Fibroblast of lung (primary cell): ENCODE data around the gene WNT7B.

ENCODE experiments used
- EZH2 ChIP-seq: IDR thresholded peaks from 2 replicates; pipeline ENCODE4 v1.5.1; 2012; ENCODE audit warnings: low read length, control low read depth, mild to moderate bottlenecking; ENCODE audit errors: missing control alignments
- TF ChIP-seq, protein P1 (sequence below), 2 donors: IDR thresholded peaks in 1 of 2; conservative IDR thresholded peaks in 1 of 2; 1 replicate in 1 of 2; 2 replicates in 1 of 2; pipeline ENCODE4 v1.5.1; 2011 to 2012; ENCODE audit warnings: low read length in 2 of 2, control low read depth in 1 of 2, inconsistent platforms in 1 of 2, low read depth in 1 of 2, mild to moderate bottlenecking in 1 of 2

- TF ChIP-seq, protein P1, sequence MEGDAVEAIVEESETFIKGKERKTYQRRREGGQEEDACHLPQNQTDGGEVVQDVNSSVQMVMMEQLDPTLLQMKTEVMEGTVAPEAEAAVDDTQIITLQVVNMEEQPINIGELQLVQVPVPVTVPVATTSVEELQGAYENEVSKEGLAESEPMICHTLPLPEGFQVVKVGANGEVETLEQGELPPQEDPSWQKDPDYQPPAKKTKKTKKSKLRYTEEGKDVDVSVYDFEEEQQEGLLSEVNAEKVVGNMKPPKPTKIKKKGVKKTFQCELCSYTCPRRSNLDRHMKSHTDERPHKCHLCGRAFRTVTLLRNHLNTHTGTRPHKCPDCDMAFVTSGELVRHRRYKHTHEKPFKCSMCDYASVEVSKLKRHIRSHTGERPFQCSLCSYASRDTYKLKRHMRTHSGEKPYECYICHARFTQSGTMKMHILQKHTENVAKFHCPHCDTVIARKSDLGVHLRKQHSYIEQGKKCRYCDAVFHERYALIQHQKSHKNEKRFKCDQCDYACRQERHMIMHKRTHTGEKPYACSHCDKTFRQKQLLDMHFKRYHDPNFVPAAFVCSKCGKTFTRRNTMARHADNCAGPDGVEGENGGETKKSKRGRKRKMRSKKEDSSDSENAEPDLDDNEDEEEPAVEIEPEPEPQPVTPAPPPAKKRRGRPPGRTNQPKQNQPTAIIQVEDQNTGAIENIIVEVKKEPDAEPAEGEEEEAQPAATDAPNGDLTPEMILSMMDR (conservative IDR thresholded peaks at IDR 0.05 in 1 of 2, IDR thresholded peaks at IDR 0.05 in 1 of 2; ENCODE audit: low read depth in 1 of 2, low read length in 2 of 2): no peak
- TF ChIP-seq EZH2: no peak
Observed at GRCh38 chr22:45938913-45939312, 38.0 kb downstream of the WNT7B start.
